Ramos (cell line): ENCODE measurements around the gene TBX20.
"Not testable (repeated sequence)": the region's sequence is repeated elsewhere in the genome, so short reads cannot be mapped to it uniquely, and the experiment has no call there.

Experiments used
- in situ Hi-C: fragments of 300-500 bp; cut with MboI; formaldehyde crosslinking; loops from one replicate; pipeline ENCODE4 v1.14.3; 2022; ENCODE audit warnings: low sequenced_read_pairs; ENCODE audit not compliant: unreplicated experiment

Gene TBX20

GRCh38 chr7:35229116-35229780 lies 24.7 kb downstream of the TBX20 start:
- in situ Hi-C loops, result not testable (repeated sequence)

- in situ Hi-C loops, result not testable (repeated sequence)
Measured at GRCh38 chr7:35228496-35229051, 25.3 kb downstream of the TBX20 start.

GRCh38 chr7:35227438-35227837 lies 26.5 kb downstream of the TBX20 start:
- in situ Hi-C loops, result not testable (repeated sequence)

GRCh38 chr7:35222445-35222844 lies 31.5 kb downstream of the TBX20 start:
- in situ Hi-C loops, result not testable (repeated sequence)

GRCh38 chr7:35220176-35220575 lies 33.7 kb downstream of the TBX20 start:
- in situ Hi-C loops, result not testable (repeated sequence)

GRCh38 chr7:35216033-35216432 lies 37.9 kb downstream of the TBX20 start:
- in situ Hi-C loops, result not testable (repeated sequence)

- in situ Hi-C loops, result not testable (repeated sequence)
Measured at GRCh38 chr7:35215063-35215462, 38.8 kb downstream of the TBX20 start.

GRCh38 chr7:35206924-35207323 lies 47.0 kb downstream of the TBX20 start:
- in situ Hi-C loops, result not testable (repeated sequence)

GRCh38 chr7:35204850-35205249 lies 49.0 kb downstream of the TBX20 start:
- in situ Hi-C loops, result not testable (repeated sequence)

GRCh38 chr7:35204031-35204430 lies 49.9 kb downstream of the TBX20 start:
- in situ Hi-C loops, result not testable (repeated sequence)

- in situ Hi-C loops, result not testable (repeated sequence)
Measured at GRCh38 chr7:35202353-35202752, 51.5 kb downstream of the TBX20 start.

- in situ Hi-C loops, result not testable (repeated sequence)
Measured at GRCh38 chr7:35200170-35200569, 53.7 kb downstream of the TBX20 start.

- in situ Hi-C loops, result loop anchor here (25.0 kb wide), 2 partner anchors 214 to 314 kb away; no protein-coding TSS in a partner anchor
Measured at GRCh38 chr7:35198370-35199140, 55.3 kb downstream of the TBX20 start.

GRCh38 chr7:35191571-35191970 lies 62.3 kb downstream of the TBX20 start:
- in situ Hi-C loops, result loop anchor here (25.0 kb wide), 2 partner anchors 221 to 321 kb away; no protein-coding TSS in a partner anchor

GRCh38 chr7:35190146-35190773 lies 63.6 kb downstream of the TBX20 start:
- in situ Hi-C loops, result loop anchor here (25.0 kb wide), 2 partner anchors 222 to 322 kb away; no protein-coding TSS in a partner anchor

GRCh38 chr7:35186751-35187150 lies 67.1 kb downstream of the TBX20 start:
- in situ Hi-C loops, result loop anchor here (25.0 kb wide), 2 partner anchors 226 to 326 kb away; no protein-coding TSS in a partner anchor

GRCh38 chr7:35185908-35186731 lies 67.8 kb downstream of the TBX20 start:
- in situ Hi-C loops, result loop anchor here (25.0 kb wide), 2 partner anchors 226 to 326 kb away; no protein-coding TSS in a partner anchor

GRCh38 chr7:35185578-35185907 lies 68.4 kb downstream of the TBX20 start:
- in situ Hi-C loops, result loop anchor here (25.0 kb wide), 2 partner anchors 227 to 327 kb away; no protein-coding TSS in a partner anchor

- in situ Hi-C loops, result loop anchor here (25.0 kb wide), 2 partner anchors 227 to 327 kb away; no protein-coding TSS in a partner anchor
Measured at GRCh38 chr7:35184961-35185360, 68.9 kb downstream of the TBX20 start.
